ENCODE results near the gene TDRD3.
"Not testable (repeated sequence)": the region's sequence is repeated elsewhere in the genome, so short reads cannot be mapped to it uniquely, and the experiment has no call there.

Gene TDRD3

GRCh38 chr13:60372141-60372540 lies 24.9 kb upstream of the TDRD3 start:
- no peak for TF ChIP-seq EZH2phosphoT487 (IDR thresholded peaks at IDR 0.05; ENCODE audit: low read depth)
- TF ChIP-seq CTCF (IDR thresholded peaks at IDR 0.05; ENCODE audit: low read depth, low read length) = no peak
- Histone ChIP-seq H3K27ac (ENCODE audit: low read length) (no peak overlapping the region), H3K4me1 (ENCODE audit: low read length) (peaks cover 8% of the 10 kb centered on the region), H3K79me2 (ENCODE audit: low read length) (no peaks in the 10 kb centered on the region), H3K9me3 (ENCODE audit: insufficient read depth, low read length) (no peaks in the 10 kb centered on the region; the same call in 1 of the 2 replicates), H2AFZ (ENCODE audit: low read depth, low read length) (no peak overlapping the region), H3K27me3 (ENCODE audit: low read depth, low read length) (no peaks in the 10 kb centered on the region), H3K9ac (ENCODE audit: low read length) (no peak overlapping the region), H3K36me3 (replicated peaks; ENCODE audit: low read depth, low read length) (no peaks in the 10 kb centered on the region), H3K4me2 (ENCODE audit: low read length) (no peak overlapping the region), H4K20me1 (ENCODE audit: insufficient read depth, low read length) (no peaks in the 10 kb centered on the region), H3K4me3 (ENCODE audit: low read length) (no peak overlapping the region)

- H3K36me3 ChIP-seq (replicated peaks; ENCODE audit: low read depth, low read length); H3K27me3 ChIP-seq (ENCODE audit: low read depth, low read length); H3K4me2 ChIP-seq (ENCODE audit: low read length); H3K4me1 ChIP-seq (ENCODE audit: low read length); H4K20me1 ChIP-seq (ENCODE audit: insufficient read depth, low read length); H3K79me2 ChIP-seq (ENCODE audit: low read length); H3K9me3 ChIP-seq (ENCODE audit: insufficient read depth, low read length); H3K27ac ChIP-seq (ENCODE audit: low read length); H3K9ac ChIP-seq (ENCODE audit: low read length); H3K4me3 ChIP-seq (ENCODE audit: low read length): not testable (repeated sequence)
- peak overlapping the region; percentile 54; the same call in 1 of the 2 replicates for H2AFZ ChIP-seq (ENCODE audit: low read depth, low read length)
These were observed 17.7 kb upstream of the TDRD3 start for GRCh38 chr13:60379282-60379681.

GRCh38 chr13:60379837-60380565 lies 17.0 kb upstream of the TDRD3 start:
- TF ChIP-seq EZH2phosphoT487 (IDR thresholded peaks at IDR 0.05; ENCODE audit: low read depth) = no peak
- no peak; the same call in 1 of the 2 replicates for TF ChIP-seq CTCF (IDR thresholded peaks at IDR 0.05; ENCODE audit: low read depth, low read length)
- H2AFZ ChIP-seq (ENCODE audit: low read depth, low read length) = peak overlapping the region; percentile 54; the same call in 1 of the 2 replicates
- H3K4me2 ChIP-seq (ENCODE audit: low read length) = no peak overlapping the region
- no peaks in the 10 kb centered on the region for H3K27me3 ChIP-seq (ENCODE audit: low read depth, low read length)
- H3K36me3 ChIP-seq (replicated peaks; ENCODE audit: low read depth, low read length) = no peaks in the 10 kb centered on the region
- H4K20me1 ChIP-seq (ENCODE audit: insufficient read depth, low read length) = no peaks in the 10 kb centered on the region
- no peak overlapping the region for H3K9ac ChIP-seq (ENCODE audit: low read length)
- H3K79me2 ChIP-seq (ENCODE audit: low read length) = no peaks in the 10 kb centered on the region
- H3K27ac ChIP-seq (ENCODE audit: low read length) = no peak overlapping the region
- H3K4me3 ChIP-seq (ENCODE audit: low read length) = no peak overlapping the region
- no peaks in the 10 kb centered on the region for H3K4me1 ChIP-seq (ENCODE audit: low read length)
- H3K9me3 ChIP-seq (ENCODE audit: insufficient read depth, low read length) = no peaks in the 10 kb centered on the region

GRCh38 chr13:60384911-60385310 lies 12.1 kb upstream of the TDRD3 start:
- H3K4me1 ChIP-seq (ENCODE audit: low read length) = peaks cover 7% of the 10 kb centered on the region
- TF ChIP-seq EZH2phosphoT487 (IDR thresholded peaks at IDR 0.05; ENCODE audit: low read depth) = no peak
- no peak for TF ChIP-seq CTCF (IDR thresholded peaks at IDR 0.05; ENCODE audit: low read depth, low read length)
- no peak overlapping the region for H3K9ac ChIP-seq (ENCODE audit: low read length)
- H3K9me3 ChIP-seq (ENCODE audit: insufficient read depth, low read length) = no peaks in the 10 kb centered on the region
- no peak overlapping the region for H3K4me3 ChIP-seq (ENCODE audit: low read length)
- no peak overlapping the region for H3K4me2 ChIP-seq (ENCODE audit: low read length)
- no peak overlapping the region for H3K27ac ChIP-seq (ENCODE audit: low read length)
- H3K27me3 ChIP-seq (ENCODE audit: low read depth, low read length) = no peaks in the 10 kb centered on the region
- no peaks in the 10 kb centered on the region for H3K36me3 ChIP-seq (replicated peaks; ENCODE audit: low read depth, low read length)
- no peak overlapping the region for H2AFZ ChIP-seq (ENCODE audit: low read depth, low read length)
- no peaks in the 10 kb centered on the region for H4K20me1 ChIP-seq (ENCODE audit: insufficient read depth, low read length)
- no peaks in the 10 kb centered on the region for H3K79me2 ChIP-seq (ENCODE audit: low read length)

Measured in OCI-LY3 (cell line).